Ecto neural progenitor cell (in vitro differentiated cells): ENCODE data around the gene CASKIN2.
A peak's percentile ranks its signal among the peaks of the same experiment; 100 is the strongest.
"Not testable (repeated sequence)": the region's sequence is repeated elsewhere in the genome, so short reads cannot be mapped to it uniquely, and the experiment has no call there.

Experiments
- DNase-seq: peaks from one replicate; pipeline ENCODE4 v3.0.0-alpha.2; 2018; ENCODE audit warnings: low spot score

The CASKIN2 gene

GRCh38 chr17:75546181-75546580 lies 30.8 kb upstream of the CASKIN2 start:
- DNase-seq, result no peak

GRCh38 chr17:75544250-75544649 lies 28.9 kb upstream of the CASKIN2 start:
- DNase-seq, result no peak

GRCh38 chr17:75542728-75543336 lies 27.5 kb upstream of the CASKIN2 start:
- no peak for DNase-seq

- no peak for DNase-seq
Observed at GRCh38 chr17:75542229-75542628, 26.9 kb upstream of the CASKIN2 start.

- no peak for DNase-seq
Observed at GRCh38 chr17:75540923-75541503, 25.7 kb upstream of the CASKIN2 start.

GRCh38 chr17:75539967-75540729 lies 24.8 kb upstream of the CASKIN2 start:
- no peak for DNase-seq

GRCh38 chr17:75536366-75536765 lies 21.0 kb upstream of the CASKIN2 start:
- no peak for DNase-seq

GRCh38 chr17:75535871-75536270 lies 20.5 kb upstream of the CASKIN2 start:
- no peak for DNase-seq

- DNase-seq, result peak; percentile 66
Observed at GRCh38 chr17:75535119-75535537, 19.8 kb upstream of the CASKIN2 start.

GRCh38 chr17:75531721-75532072 lies 16.4 kb upstream of the CASKIN2 start:
- no peak for DNase-seq

GRCh38 chr17:75530837-75531720 lies 15.7 kb upstream of the CASKIN2 start:
- DNase-seq, result no peak

- no peak for DNase-seq
Observed at GRCh38 chr17:75526555-75527270, 11.4 kb upstream of the CASKIN2 start.

- peak; percentile 89 for DNase-seq
Observed at GRCh38 chr17:75525806-75526554, 10.6 kb upstream of the CASKIN2 start.

GRCh38 chr17:75524970-75525805 lies 9.9 kb upstream of the CASKIN2 start, which contains the start of gene LLGL2:
TSS of gene LLGL2 (plus strand) at chr17:75525697. CDS start at chr17:75543427, 17,730 bp downstream.
- peak; percentile 93 for DNase-seq

- DNase-seq, result no peak
Observed at GRCh38 chr17:75524269-75524969, 9.1 kb upstream of the CASKIN2 start.

- DNase-seq, result no peak
Observed at GRCh38 chr17:75523647-75524046, 8.3 kb upstream of the CASKIN2 start.

- DNase-seq, result no peak
Observed at GRCh38 chr17:75521951-75522727, 6.8 kb upstream of the CASKIN2 start.

GRCh38 chr17:75521290-75521689 lies 6.0 kb upstream of the CASKIN2 start:
- no peak for DNase-seq

GRCh38 chr17:75520413-75520812 lies 5.1 kb upstream of the CASKIN2 start:
- not testable (repeated sequence) for DNase-seq
